Small intestine (tissue), 16 donors: Measurements from ENCODE around the gene CCDC54. TPM values are rescaled to one million over a fixed set of nuclear protein-coding genes. Genes with fewer than 3 reads are reported as not detected.
A peak's percentile ranks its signal among the peaks of the same experiment; 100 is the strongest.
"Not testable (repeated sequence)": the region's sequence is repeated elsewhere in the genome, so short reads cannot be mapped to it uniquely, and the experiment has no call there.

Experiments used
- DNase-seq, 2 donors: peaks; one replicate each; pipeline versions ENCODE4 v3.0.0 to v3.0.0-alpha.2; 2013
- FAIRE-seq: peaks from 2 replicates; lab custom pipeline; 2012; peaks lifted over from hg19 to GRCh38; lab: Jason Lieb, UNC
- H3K27ac ChIP-seq, 3 donors: one replicate each; pipeline ENCODE4 v1.5.1; 2013; ENCODE audit warnings: low read length in 2 of 3, mild to moderate bottlenecking in 2 of 3, control low read depth in 1 of 3, inconsistent platforms in 1 of 3, low read depth in 1 of 3, moderate library complexity in 1 of 3
- H3K27me3 ChIP-seq, 3 donors: one replicate each; pipeline ENCODE4 v1.6.1; 2013; ENCODE audit warnings: low read length in 3 of 3, inconsistent platforms in 1 of 3; ENCODE audit not compliant: control insufficient read depth in 3 of 3, insufficient read depth in 3 of 3
- H3K36me3 ChIP-seq, 3 donors: one replicate each; pipeline ENCODE4 v1.6.1; 2013; ENCODE audit warnings: low read length in 3 of 3, inconsistent platforms in 1 of 3, low read depth in 1 of 3, mild to moderate bottlenecking in 1 of 3, moderate library complexity in 1 of 3; ENCODE audit not compliant: control insufficient read depth in 3 of 3, insufficient read depth in 2 of 3
- H3K4me1 ChIP-seq, 3 donors: one replicate each; pipeline ENCODE4 v1.6.1; 2013; ENCODE audit warnings: low read length in 2 of 3, inconsistent platforms in 1 of 3, low read depth in 1 of 3, mild to moderate bottlenecking in 1 of 3, moderate library complexity in 1 of 3; ENCODE audit not compliant: control insufficient read depth in 3 of 3, insufficient read depth in 2 of 3
- H3K4me3 ChIP-seq, 3 donors: one replicate each; pipeline ENCODE4 v1.5.1; 2013; ENCODE audit warnings: low read length in 3 of 3, control low read depth in 1 of 3, inconsistent platforms in 1 of 3, low read depth in 1 of 3, mild to moderate bottlenecking in 1 of 3, moderate library complexity in 1 of 3
- H3K9me3 ChIP-seq, 2 donors: one replicate each; pipeline ENCODE4 v1.6.1; 2013; ENCODE audit warnings: low read depth in 1 of 2, low read length in 1 of 2; ENCODE audit not compliant: control insufficient read depth in 2 of 2, insufficient read depth in 1 of 2
- WGBS, 3 donors: extraction: QIAGEN DNeasy Blood & Tissue Kit; methylation state at CpG; one replicate each; pipeline ENCODE4 v1.1.7; 2013; 5-methylcytosine and 5-hydroxymethylcytosine counted together
- long read RNA-seq, 10 donors: transcript quantifications; one replicate each; lab custom pipeline, GENCODE V29; 2026
- polyA plus RNA-seq, 4 donors: library from polyadenylated mRNA; stranded (reverse) in 3 of 4; unstranded in 1 of 4; fragments of 200-250 nt in 3 of 4; fragments of 120-200 nt in 1 of 4; gene quantifications; one replicate each; pipeline versions ENCODE4 v1.2.1 to v1.2.3, GENCODE V29; 2013
- donor health status: healthy with polysubstance abuse.
- donor health status: control.
- donor health status: control.
- donor health status: Bipolar disorder and iron deficiency.
- donor health status: healthy.

Gene CCDC54
- under 1 TPM in 1 of 4 donors, not detected in 3; 0.13 TPM for polyA plus RNA-seq
- long read RNA-seq, donor 1: 0 reads
- long read RNA-seq, donor 2: 0 reads
- long read RNA-seq, donor 3: 0 reads
- long read RNA-seq, donor 4: 0 reads
- long read RNA-seq, donor 5: 0 reads
- long read RNA-seq, donor 6: 0 reads
- long read RNA-seq, donor 7: 0 reads
- long read RNA-seq, donor 8, partial matches to known transcripts: 0 of 1 reads
- long read RNA-seq, donor 8, other reads (novel, unspliced or antisense): 0 of 1 reads
- long read RNA-seq, donor 9, partial matches to known transcripts: 0 of 1 reads
- long read RNA-seq, donor 9, other reads (novel, unspliced or antisense): 0 of 1 reads
- long read RNA-seq, donor 10: 0 reads

DNA sequence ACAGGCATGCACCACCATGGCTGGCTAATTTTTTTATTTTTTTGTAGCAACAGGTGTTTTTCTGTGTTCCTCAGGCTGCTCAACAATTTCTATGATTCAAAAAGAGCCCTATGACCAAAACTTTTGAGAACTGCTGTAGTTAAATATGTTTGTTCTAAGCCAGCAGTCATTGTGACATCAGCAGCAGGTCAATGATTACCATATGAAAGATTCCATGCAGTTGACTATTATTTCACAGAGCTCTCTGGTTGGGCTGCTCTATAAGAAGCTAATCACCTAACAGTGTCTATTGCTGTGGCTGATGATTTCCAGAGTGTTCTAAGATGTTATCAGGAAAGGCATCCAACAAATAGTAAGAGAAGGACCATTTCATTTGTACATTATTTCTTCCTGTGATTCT is at the start of gene CCDC54:
CCDC54 (plus strand) TSS at position 289 of the 400 bp plus-strand sequence. CDS start 149 bp downstream, outside the sequence.
- FAIRE-seq (no peak), DNase-seq (no peak)
- Histone ChIP-seq H3K9me3 (no peaks in the 10 kb centered on the region), H3K36me3 (no peaks in the 10 kb centered on the region), H3K27ac (no peak within 1 kb of the TSS), H3K4me1 (no peaks in the 10 kb centered on the region), H3K27me3 (peaks cover 0 to 2% (median 0%) of the 10 kb centered on the region in 3 donors), H3K4me3 (no peak within 1 kb of the TSS)

GRCh38 chr3:107328069-107328468 is 49.2 kb upstream of the CCDC54 start:
- no peaks in the 10 kb centered on the region for H3K36me3 ChIP-seq
- no peaks in the 10 kb centered on the region for H3K4me1 ChIP-seq
- H3K4me3 ChIP-seq: no peak overlapping the region
- no peaks in the 10 kb centered on the region for H3K27me3 ChIP-seq
- FAIRE-seq (no peak), DNase-seq (no peak)
- no peaks in the 10 kb centered on the region for H3K9me3 ChIP-seq
- 76 to 82% (median 78%) methylated on average over 2 of the region's 2 CpGs for WGBS, 3 donors
- H3K27ac ChIP-seq: no peak overlapping the region

GRCh38 chr3:107329088-107329487 is 48.2 kb upstream of the CCDC54 start:
- no peaks in the 10 kb centered on the region for H3K4me1 ChIP-seq
- no peaks in the 10 kb centered on the region for H3K27me3 ChIP-seq
- H3K36me3 ChIP-seq: no peaks in the 10 kb centered on the region
- DNase-seq: no peak
- no peak overlapping the region for H3K27ac ChIP-seq
- no peaks in the 10 kb centered on the region for H3K9me3 ChIP-seq
- 80 to 87% (median 81%) methylated on average over 5 of the region's 5 CpGs for whole genome bisulfite sequencing, 3 donors
- FAIRE-seq: no peak
- no peak overlapping the region for H3K4me3 ChIP-seq

DNA sequence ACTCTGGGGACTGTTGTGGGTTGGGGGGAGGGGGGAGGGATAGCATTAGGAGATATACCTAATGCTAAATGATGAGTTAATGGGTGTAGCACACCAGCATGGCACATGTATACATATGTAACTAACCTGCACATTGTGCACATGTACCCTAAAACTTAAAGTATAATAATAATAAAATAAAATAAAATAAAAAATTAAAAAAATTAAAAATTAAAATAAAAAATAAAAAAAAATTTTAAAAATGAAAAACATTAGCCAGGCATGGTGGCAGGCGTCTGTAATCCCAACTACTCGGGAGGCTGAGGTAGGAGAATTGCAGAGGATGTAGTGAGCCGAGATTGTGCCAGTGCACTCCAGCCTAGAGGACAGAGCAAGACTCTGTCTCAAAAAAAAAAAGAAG is 37.5 kb upstream of the CCDC54 start:
- FAIRE-seq, H3K36me3 ChIP-seq, H3K4me1 ChIP-seq, H3K27me3 ChIP-seq, DNase-seq, H3K27ac ChIP-seq, H3K4me3 ChIP-seq, H3K9me3 ChIP-seq: not testable (repeated sequence)
- 95 to 100% (median 98%) methylated on average over 3 of the region's 3 CpGs for WGBS, 3 donors

DNA sequence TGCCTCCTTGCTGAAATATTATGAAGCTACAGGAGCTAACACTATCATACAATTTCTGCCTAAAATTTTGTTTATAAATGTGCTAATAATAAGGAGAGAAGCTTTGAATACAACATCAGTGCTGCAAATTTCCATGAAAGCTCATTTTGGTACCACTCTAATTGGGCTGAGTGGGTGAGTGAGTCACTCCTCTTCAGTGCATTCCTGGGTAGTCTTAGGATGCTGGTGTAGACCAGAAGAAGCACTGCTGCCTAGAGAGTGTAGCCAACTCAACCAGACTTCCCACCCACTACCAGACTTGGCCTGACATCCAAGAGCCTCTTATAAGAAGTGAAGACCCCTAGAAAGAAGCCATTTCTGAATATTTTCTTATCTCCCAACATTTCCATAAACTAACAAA is 32.5 kb upstream of the CCDC54 start:
- no peak overlapping the region for H3K4me3 ChIP-seq
- DNase-seq (no peak), FAIRE-seq (no peak)
- H3K36me3 ChIP-seq: no peaks in the 10 kb centered on the region
- H3K27ac ChIP-seq: no peak overlapping the region
- no peaks in the 10 kb centered on the region for H3K4me1 ChIP-seq
- no peaks in the 10 kb centered on the region for H3K9me3 ChIP-seq
- H3K27me3 ChIP-seq: no peaks in the 10 kb centered on the region

DNA sequence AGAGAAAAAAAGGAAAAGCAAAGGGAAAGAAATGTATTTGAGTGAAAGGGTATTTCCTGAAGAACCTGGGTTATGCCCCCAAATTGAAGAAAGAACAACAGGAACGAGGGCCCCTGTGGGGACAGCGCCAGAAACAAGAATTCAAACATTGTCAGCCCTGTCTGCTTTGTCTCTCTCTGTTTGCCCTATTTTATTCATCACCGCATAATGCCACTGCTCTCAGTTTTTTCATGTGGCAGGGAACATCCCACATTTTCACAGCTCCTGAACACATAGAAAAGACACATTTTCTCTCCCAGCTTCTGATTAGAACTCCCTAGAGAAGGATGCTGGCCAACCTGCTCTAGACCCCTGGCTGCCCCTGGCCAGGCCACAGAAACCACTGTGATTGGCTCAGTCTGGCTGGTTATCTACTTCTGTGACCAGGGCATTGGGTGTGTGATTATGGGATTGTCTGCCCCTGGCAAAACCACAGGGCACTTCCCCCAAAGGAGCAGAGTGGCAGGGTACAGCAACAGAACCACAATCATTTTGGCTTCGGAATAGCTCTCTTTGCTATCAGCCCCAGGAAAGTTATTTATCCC is 31.3 kb upstream of the CCDC54 start:
- no peaks in the 10 kb centered on the region for H3K4me1 ChIP-seq
- no peak overlapping the region for H3K27ac ChIP-seq
- 76 to 84% (median 81%) methylated on average over 4 of the region's 4 CpGs for WGBS, 3 donors
- no peak overlapping the region for H3K4me3 ChIP-seq
- H3K9me3 ChIP-seq: no peaks in the 10 kb centered on the region
- no peaks in the 10 kb centered on the region for H3K27me3 ChIP-seq
- no peaks in the 10 kb centered on the region for H3K36me3 ChIP-seq
- no peak for DNase-seq
- FAIRE-seq: no peak

DNA sequence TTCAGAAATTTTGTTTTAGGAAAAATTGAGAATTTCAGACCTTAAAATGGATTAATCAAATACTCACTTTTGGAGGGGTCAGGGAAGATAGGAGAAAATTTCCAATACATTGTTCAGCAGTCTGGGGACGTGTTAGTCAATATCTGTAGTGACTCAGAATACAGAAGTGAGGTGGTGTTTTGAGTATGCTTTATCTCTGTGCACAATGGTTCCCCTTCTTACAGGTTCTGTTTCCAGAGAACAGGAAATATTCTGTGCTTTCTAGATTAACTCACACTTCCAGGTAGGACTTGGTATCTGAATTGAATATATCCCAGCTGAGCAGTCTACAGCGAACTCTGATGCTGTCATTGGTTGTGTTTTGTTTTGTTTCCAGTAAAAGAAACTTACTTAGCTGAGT is 30.7 kb upstream of the CCDC54 start:
- Histone ChIP-seq H3K4me1 (no peaks in the 10 kb centered on the region), H3K36me3 (no peaks in the 10 kb centered on the region), H3K27ac (no peak overlapping the region), H3K4me3 (no peak overlapping the region), H3K27me3 (no peaks in the 10 kb centered on the region), H3K9me3 (no peaks in the 10 kb centered on the region)
- 51 to 62% (median 56%) methylated on average over 2 of the region's 2 CpGs for WGBS, 3 donors
- FAIRE-seq (no peak), DNase-seq (no peak)

- peak overlapping the region in 1 of 3 donors; percentile 63 for H3K27ac ChIP-seq
- H3K27me3 ChIP-seq: no peaks in the 10 kb centered on the region
- FAIRE-seq (no peak), DNase-seq (peak; percentile 69 to 85)
- no peaks in the 10 kb centered on the region for H3K4me1 ChIP-seq
- WGBS, 3 donors: 8 to 32% (median 26%) methylated on average over 2 of the region's 2 CpGs
- no peak overlapping the region for H3K4me3 ChIP-seq
- no peaks in the 10 kb centered on the region for H3K9me3 ChIP-seq
- no peaks in the 10 kb centered on the region for H3K36me3 ChIP-seq
Measured at GRCh38 chr3:107347751-107348150, 29.5 kb upstream of the CCDC54 start.
